Fibroblast of lung (primary cell): ENCODE results near the gene SFTA2.
"Not testable (repeated sequence)": the region's sequence is repeated elsewhere in the genome, so short reads cannot be mapped to it uniquely, and the experiment has no call there.

Experiments used
- CTCF ChIP-seq, 2 donors: IDR thresholded peaks in 1 of 2; conservative IDR thresholded peaks in 1 of 2; 1 replicate in 1 of 2; 2 replicates in 1 of 2; pipeline ENCODE4 v1.5.1; 2011 to 2012; ENCODE audit warnings: low read length in 2 of 2, control low read depth in 1 of 2, inconsistent platforms in 1 of 2, low read depth in 1 of 2, mild to moderate bottlenecking in 1 of 2
- EZH2 ChIP-seq: IDR thresholded peaks from 2 replicates; pipeline ENCODE4 v1.5.1; 2012; ENCODE audit warnings: low read length, control low read depth, mild to moderate bottlenecking; ENCODE audit errors: missing control alignments

- TF ChIP-seq CTCF (conservative IDR thresholded peaks at IDR 0.05 in 1 of 2, IDR thresholded peaks at IDR 0.05 in 1 of 2; ENCODE audit: low read depth in 1 of 2, low read length in 2 of 2); EZH2: not testable (repeated sequence)
These were observed 37.2 kb upstream of the SFTA2 start for GRCh38 chr6:30969171-30969570.
